Gastrocnemius medialis (tissue), 4 donors: Measurements from ENCODE around the gene GMPPB. TPM values are rescaled to one million over a fixed set of nuclear protein-coding genes. Genes with fewer than 3 reads are reported as not detected.
A peak's percentile ranks its signal among the peaks of the same experiment; 100 is the strongest.

ENCODE experiments used
- ATAC-seq, 2 donors: fragments of 150-250 bp; one replicate each; pipeline ENCODE4 v1.9.1; 2016
- DNase-seq, 2 donors: peaks; one replicate each; pipeline ENCODE4 v3.0.0-alpha.2; 2019
- H3K27ac ChIP-seq, 4 donors: fragments of 200-600 bp; sonication (generic); 1 replicate in 1 of 4; 2 replicates in 3 of 4; pipeline ENCODE4 v1.5.1; 2016 to 2018; ENCODE audit warnings: mild to moderate bottlenecking in 2 of 4, moderate library complexity in 1 of 4
- H3K27me3 ChIP-seq, 3 donors: fragments of 200-600 bp; sonication (generic) in 2 of 3; 1 replicate in 1 of 3; 2 replicates in 2 of 3; pipeline versions ENCODE4 v1.5.1 to v1.6.0; 2016 to 2019; ENCODE audit warnings: mild to moderate bottlenecking in 1 of 3, moderate library complexity in 1 of 3
- H3K36me3 ChIP-seq, 2 donors: fragments of 200-600 bp; sonication (generic) in 1 of 2; one replicate each; pipeline ENCODE4 v1.5.1; 2017 to 2018
- H3K4me1 ChIP-seq, 2 donors: fragments of 200-600 bp; sonication (generic) in 1 of 2; one replicate each; pipeline ENCODE4 v1.5.1; 2016 to 2017; ENCODE audit warnings: mild to moderate bottlenecking in 2 of 2
- H3K4me3 ChIP-seq, 4 donors: fragments of 200-600 bp; sonication (generic) in 3 of 4; 1 replicate in 1 of 4; 2 replicates in 3 of 4; pipeline ENCODE4 v1.5.1; 2016 to 2019; ENCODE audit warnings: mild to moderate bottlenecking in 2 of 4
- H3K9me3 ChIP-seq, 3 donors: fragments of 200-600 bp; sonication (generic) in 2 of 3; 1 replicate in 1 of 3; 2 replicates in 2 of 3; pipeline ENCODE4 v1.5.1; 2016 to 2019
- POLR2A ChIP-seq, 2 donors: fragments of 450-650 bp; IDR thresholded peaks; one replicate each; pipeline ENCODE4 v1.6.1; 2017; ENCODE audit warnings: antibody characterized with exemption in 2 of 2, mild to moderate bottlenecking in 2 of 2, moderate library complexity in 2 of 2
- in situ Hi-C, 4 donors: fragments of 200-750 bp; cut with MboI; loops; one replicate each; pipeline versions ENCODE4 v1.15.0 to v1.8.0; 2017; ENCODE audit warnings: low sequenced_read_pairs in 4 of 4
- intact Hi-C: fragments of 100-400 bp; cut with DNase I; formaldehyde crosslinking; loops from one replicate; pipeline ENCODE4 v1.15.1; 2023; ENCODE audit warnings: low total_unique reads
- total RNA-seq, 4 donors: library from RNA; depleted of rRNA; stranded (reverse); fragments of >200 nt; gene quantifications; one replicate each; pipeline versions ENCODE4 v1.1.0 to v1.2.3, GENCODE V29; 2016
- TF ChIP-seq, protein P1 (sequence below), 5 experiments: fragments of 450-650 bp in 3 of 5; fragments of 200-600 bp in 2 of 5; sonication (generic) in 2 of 5; IDR thresholded peaks in 4 of 5; conservative IDR thresholded peaks in 1 of 5; 1 replicate in 4 of 5; 2 replicates in 1 of 5; pipeline ENCODE4 v1.5.1; 2016 to 2019; ENCODE audit warnings: antibody characterized with exemption in 5 of 5, mild to moderate bottlenecking in 3 of 5, moderate library complexity in 3 of 5

Gene GMPPB
- total RNA-seq, 4 donors from 2014 or later: 14.2 to 26.1 (median 17.0) TPM

DNA sequence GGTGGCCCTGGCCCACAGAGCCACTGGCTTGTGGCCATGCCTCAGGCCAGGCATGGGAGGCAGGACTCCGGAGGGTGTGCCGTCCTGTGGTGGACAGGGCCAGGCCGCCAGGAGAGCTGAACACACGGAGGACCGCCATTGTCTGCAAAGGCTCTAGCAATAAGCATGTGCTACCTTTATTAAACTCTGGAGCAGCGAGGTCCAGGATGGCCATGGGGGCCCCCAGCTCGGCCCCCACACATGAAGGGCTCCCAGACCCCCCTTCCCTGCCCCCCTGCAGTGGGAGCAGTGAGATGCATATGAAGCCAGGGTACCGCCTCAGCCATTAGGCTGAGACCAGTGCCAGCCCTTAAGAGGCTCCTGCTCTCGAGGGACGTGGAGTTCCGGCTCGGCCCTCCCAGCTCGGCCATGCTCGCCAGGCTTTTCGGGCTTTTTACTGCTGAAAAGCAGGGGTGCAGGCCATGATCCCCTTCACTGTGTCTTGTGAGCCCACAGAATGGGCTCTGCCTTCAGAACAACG lies 7.0 kb downstream of the GMPPB start:
- DNase-seq (no peak), ATAC-seq (no peak)
- H3K4me3 ChIP-seq: no peak overlapping the region
- no peak overlapping the region for H3K27ac ChIP-seq
- TF ChIP-seq, protein P1, sequence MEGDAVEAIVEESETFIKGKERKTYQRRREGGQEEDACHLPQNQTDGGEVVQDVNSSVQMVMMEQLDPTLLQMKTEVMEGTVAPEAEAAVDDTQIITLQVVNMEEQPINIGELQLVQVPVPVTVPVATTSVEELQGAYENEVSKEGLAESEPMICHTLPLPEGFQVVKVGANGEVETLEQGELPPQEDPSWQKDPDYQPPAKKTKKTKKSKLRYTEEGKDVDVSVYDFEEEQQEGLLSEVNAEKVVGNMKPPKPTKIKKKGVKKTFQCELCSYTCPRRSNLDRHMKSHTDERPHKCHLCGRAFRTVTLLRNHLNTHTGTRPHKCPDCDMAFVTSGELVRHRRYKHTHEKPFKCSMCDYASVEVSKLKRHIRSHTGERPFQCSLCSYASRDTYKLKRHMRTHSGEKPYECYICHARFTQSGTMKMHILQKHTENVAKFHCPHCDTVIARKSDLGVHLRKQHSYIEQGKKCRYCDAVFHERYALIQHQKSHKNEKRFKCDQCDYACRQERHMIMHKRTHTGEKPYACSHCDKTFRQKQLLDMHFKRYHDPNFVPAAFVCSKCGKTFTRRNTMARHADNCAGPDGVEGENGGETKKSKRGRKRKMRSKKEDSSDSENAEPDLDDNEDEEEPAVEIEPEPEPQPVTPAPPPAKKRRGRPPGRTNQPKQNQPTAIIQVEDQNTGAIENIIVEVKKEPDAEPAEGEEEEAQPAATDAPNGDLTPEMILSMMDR (IDR thresholded peaks at IDR 0.05 in 4 of 5, conservative IDR thresholded peaks at IDR 0.05 in 1 of 5): no peak
- no peak for TF ChIP-seq POLR2A (IDR thresholded peaks at IDR 0.05)
- in situ Hi-C loops: no loop called here
- H3K4me1 ChIP-seq: peaks cover 16 to 42% of the 10 kb centered on the region in 2 donors
- no peaks in the 10 kb centered on the region for H3K9me3 ChIP-seq
- H3K27me3 ChIP-seq: no peaks in the 10 kb centered on the region
- peaks cover 0 to 29% of the 10 kb centered on the region in 2 donors for H3K36me3 ChIP-seq
- intact Hi-C loops: no loop called here

DNA sequence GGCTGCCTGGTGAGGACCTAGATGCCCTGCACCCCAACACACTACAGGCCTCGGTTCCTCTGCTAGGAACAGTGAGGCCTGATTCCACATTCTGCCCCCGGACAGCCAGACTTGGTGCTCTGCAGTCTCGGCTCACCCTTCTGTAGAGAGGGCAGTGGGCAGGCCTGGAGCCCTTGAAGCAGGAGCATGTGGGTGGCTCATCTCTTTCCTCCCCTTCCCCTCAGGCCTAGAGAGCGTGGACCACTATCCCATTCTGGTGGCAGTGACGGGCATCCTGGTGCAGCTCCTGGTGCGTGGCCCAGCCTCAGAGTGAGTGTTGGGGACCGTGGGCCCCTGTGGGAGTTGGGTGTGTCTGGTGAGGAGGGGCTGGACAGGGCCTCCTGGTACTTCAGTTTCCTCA lies 7.6 kb downstream of the GMPPB start:
- H3K27ac ChIP-seq: no peak overlapping the region
- no peaks in the 10 kb centered on the region for H3K9me3 ChIP-seq
- in situ Hi-C loops (no loop called here), intact Hi-C loops (no loop called here)
- DNase-seq (no peak), ATAC-seq (no peak)
- H3K4me3 ChIP-seq: no peak overlapping the region
- H3K36me3 ChIP-seq: peaks cover 0 to 27% of the 10 kb centered on the region in 2 donors
- peaks cover 16 to 42% of the 10 kb centered on the region in 2 donors for H3K4me1 ChIP-seq
- H3K27me3 ChIP-seq: no peaks in the 10 kb centered on the region
- TF ChIP-seq POLR2A (IDR thresholded peaks at IDR 0.05): no peak
- TF ChIP-seq, protein P1 (IDR thresholded peaks at IDR 0.05 in 4 of 5, conservative IDR thresholded peaks at IDR 0.05 in 1 of 5): no peak

DNA sequence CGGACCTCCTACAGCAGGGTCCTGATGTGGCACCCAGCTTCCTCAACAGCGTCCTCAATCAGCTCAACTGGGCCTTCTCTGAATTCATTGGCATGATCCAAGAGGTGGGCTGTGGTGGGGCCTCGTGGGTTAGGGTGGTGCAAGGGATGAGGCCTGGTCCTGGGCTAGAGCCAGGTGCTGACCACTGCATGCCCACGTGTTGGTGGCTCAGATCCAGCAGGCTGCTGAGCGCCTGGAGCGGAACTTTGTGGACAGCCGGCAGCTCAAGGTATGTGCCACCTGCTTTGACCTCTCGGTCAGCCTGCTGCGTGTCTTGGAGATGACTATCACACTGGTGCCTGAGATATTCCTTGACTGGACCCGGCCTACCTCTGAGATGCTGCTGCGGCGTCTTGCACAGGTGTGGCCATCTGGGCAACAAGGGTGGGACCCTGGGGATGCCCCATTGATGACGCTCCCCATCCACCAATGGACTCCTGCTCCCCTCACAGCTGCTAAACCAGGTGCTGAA lies 8.1 kb downstream of the GMPPB start:
- peak in 1 of 2 donors; percentile 17 for DNase-seq

DNA sequence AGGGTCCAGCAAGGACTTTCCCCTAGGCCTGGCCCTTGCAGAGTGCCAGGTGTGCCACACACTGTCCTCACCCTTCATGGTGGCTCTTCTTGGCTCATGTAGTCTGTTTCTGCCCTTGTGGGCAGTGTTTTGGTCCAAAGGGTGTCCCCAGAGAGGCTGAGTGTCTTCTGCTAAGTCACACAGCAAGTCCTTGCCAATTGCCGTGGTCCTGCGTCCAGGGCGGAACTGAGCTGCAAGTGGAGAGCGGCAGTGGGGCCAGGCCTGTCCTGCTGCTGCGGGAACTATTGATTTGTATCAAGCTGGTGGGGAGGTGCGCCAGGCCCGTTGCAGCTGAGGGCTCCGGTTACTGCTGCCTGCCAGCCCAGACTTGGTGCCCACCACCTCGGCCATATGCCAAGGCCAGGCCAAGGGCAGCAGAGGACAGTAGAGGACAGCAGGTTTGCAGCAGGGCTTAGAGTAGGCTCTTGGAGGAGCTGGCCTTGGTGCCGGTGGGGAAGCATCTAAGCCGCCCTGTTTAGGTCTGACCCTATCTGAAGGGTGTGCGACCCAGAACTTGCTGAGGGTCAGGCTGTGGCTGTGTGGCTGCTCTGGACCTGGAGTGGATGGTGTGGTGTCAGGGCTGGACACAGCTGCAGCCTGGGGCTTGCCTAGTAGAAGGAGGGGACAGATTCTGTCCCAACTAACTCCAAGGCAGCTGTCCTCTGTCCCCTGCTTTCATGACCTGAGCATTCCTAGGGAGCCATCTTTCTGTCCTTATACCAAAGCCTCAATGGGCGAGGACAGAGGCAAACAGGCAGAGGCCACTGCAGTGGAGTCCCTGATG lies 8.8 kb downstream of the GMPPB start:
- Histone ChIP-seq H3K9me3 (no peaks in the 10 kb centered on the region), H3K27ac (peak overlapping the region in 2 of 4 donors; percentile 33 to 75), H3K27me3 (no peaks in the 10 kb centered on the region), H3K4me1 (peaks cover 14 to 36% of the 10 kb centered on the region in 2 donors), H3K4me3 (no peak overlapping the region), H3K36me3 (peaks cover 0 to 18% of the 10 kb centered on the region in 2 donors)
- intact Hi-C loops (no loop called here), in situ Hi-C loops (no loop called here)
- ATAC-seq: no peak
- DNase-seq: no peak
- no peak for TF ChIP-seq POLR2A (IDR thresholded peaks at IDR 0.05)
- TF ChIP-seq, protein P1 (IDR thresholded peaks at IDR 0.05 in 4 of 5, conservative IDR thresholded peaks at IDR 0.05 in 1 of 5): no peak

More for the DNA sequence above, 8.1 kb downstream of the GMPPB start:
- intact Hi-C loops (no loop called here), in situ Hi-C loops (no loop called here)
- ATAC-seq: no peak
- peaks cover 0 to 22% of the 10 kb centered on the region in 2 donors for H3K36me3 ChIP-seq
- H3K4me1 ChIP-seq: peaks cover 16 to 42% of the 10 kb centered on the region in 2 donors
- no peak overlapping the region for H3K4me3 ChIP-seq
- TF ChIP-seq POLR2A (IDR thresholded peaks at IDR 0.05): no peak
- H3K27ac ChIP-seq: peak overlapping the region in 1 of 4 donors; percentile 75
- H3K27me3 ChIP-seq: no peaks in the 10 kb centered on the region
- H3K9me3 ChIP-seq: no peaks in the 10 kb centered on the region
